T1000 (cell line): ENCODE data around the gene PACC1.
"Not testable (repeated sequence)": the region's sequence is repeated elsewhere in the genome, so short reads cannot be mapped to it uniquely, and the experiment has no call there.

Experiments used
- DNase-seq: peaks from one replicate; lab custom pipeline; 2025; ENCODE audit warnings: mixed read lengths; lab: John Stamatoyannopoulos, UW

PACC1 gene

DNA sequence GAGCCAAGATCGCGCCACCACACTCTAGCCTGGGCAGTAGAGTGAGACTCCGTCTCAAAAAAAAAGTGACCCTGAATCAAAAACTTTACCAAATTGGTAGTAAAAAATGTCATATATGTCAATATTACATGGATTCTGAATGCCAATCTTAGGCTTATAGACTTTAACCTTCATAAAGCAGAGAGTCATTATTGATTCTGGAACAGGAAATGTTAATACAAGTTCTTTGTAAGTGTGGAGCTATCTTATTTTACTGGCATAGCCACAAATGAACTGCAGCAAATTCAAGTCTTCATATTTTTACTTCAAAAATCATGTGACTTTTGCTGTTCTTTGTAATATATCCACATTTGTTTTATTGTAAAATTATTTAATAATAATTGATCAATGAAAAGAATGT is 88.1 kb downstream of the PACC1 start:
- no peak for DNase-seq

DNA sequence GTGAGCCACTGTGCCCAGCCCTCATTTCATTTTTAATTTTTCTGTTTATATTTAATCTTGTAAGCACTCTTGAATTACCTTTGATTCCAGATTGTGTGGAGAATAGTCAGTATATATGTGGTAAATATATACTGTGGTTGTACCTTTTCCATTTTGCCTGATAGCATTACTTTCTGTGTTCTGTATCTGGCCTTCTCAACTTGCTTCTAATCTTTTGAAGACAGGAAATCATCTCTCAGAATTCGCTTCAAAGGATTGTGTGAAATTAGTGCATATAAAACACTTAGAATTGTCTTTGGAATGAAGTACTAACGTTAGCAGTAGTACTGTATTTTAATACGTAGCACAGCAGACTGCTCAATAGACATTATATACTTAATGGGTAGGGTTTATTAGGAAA is 91.6 kb downstream of the PACC1 start:
- no peak for DNase-seq

DNA sequence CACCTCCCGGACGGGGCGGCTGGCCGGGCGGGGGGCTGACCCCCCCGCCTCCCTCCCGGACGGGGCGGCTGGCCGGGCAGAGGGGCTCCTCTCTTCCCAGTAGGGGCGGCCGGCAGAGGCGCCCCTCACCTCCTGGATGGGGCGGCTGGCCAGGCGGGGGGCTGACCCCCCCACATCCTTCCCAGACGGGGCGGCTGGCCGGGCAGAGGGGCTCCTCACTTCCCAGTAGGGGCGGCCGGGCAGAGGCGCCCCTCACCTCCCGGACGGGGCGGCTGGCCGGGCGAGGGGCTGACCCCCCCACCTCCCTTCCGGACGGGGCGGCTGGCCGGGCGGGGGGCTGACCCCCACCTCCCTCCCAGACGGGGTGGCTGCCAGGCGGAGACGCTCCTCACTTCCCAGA is 93.7 kb downstream of the PACC1 start:
- DNase-seq, result not testable (repeated sequence)

DNA sequence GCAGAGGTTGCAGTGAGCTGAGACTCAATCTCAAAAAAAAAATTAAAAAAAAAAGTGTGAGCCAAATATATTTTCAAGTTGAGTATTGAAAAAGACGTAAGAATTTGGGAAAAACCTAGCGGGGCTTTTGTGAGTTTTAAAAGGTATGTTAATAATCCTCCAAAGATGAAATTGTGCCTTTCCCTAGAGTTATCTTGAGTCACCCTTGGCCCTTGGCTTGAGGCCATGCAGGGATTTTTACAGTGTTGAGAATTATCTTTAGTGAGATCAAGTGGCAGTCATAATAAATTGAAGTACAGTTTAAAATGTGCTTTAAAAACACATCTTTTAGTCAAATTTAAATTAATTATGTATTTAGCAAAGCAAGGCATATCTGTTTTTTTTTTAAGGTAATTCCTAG is 96.8 kb downstream of the PACC1 start:
- no peak for DNase-seq

DNA sequence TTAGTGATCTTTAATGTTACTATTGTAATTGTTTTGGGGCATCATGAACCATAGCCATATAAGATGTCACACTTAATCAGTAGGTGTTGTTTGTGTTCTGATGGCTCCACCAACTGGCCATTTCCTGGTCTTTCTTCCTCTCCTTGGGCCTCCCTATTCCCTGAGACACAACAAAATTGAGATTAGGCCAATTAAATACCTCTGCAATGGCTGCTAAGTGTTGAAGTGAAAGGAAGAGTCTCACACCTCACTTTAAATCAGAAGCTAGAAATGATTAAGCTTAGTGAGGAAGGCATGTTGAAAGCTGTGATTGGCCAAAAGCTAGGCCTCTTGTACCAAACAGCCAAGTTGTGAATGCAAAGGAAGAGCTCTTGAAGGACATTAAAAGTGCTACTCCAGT is 98.8 kb downstream of the PACC1 start:
- DNase-seq, result no peak

DNA sequence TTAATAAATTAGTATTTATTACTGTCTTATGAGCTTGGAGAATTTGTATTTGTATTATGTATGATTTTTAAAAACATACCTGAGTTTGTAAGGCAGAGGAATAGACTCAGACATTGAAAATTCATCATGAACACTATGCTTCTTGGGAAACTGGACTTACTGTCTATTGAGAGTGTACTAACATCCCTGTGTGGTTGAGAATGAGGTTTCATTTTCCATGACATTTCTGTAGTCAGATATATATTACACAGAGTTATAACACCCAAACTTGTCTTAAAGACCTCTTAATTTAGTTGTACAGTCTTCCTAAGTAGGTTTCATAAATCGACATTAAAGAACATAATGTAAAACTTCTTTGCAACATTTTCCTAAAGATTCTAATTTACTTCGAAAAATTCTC is 99.5 kb downstream of the PACC1 start:
- no peak for DNase-seq
